GM12801 (cell line): ENCODE data around the gene UBALD2.

Experiments
- CTCF ChIP-seq: IDR thresholded peaks from one replicate; pipeline ENCODE4 v1.5.1; 2011; ENCODE audit warnings: control low read depth; ENCODE audit not compliant: insufficient read length; ENCODE audit errors: extremely low read depth

Gene UBALD2

GRCh38 chr17:76264755-76265623 lies at the start of gene UBALD2:
Gene UBALD2, plus strand, starts transcription at chr17:76265348. Its CDS starts 158 bp downstream, at chr17:76265506.
- no peak for TF ChIP-seq CTCF

DNA sequence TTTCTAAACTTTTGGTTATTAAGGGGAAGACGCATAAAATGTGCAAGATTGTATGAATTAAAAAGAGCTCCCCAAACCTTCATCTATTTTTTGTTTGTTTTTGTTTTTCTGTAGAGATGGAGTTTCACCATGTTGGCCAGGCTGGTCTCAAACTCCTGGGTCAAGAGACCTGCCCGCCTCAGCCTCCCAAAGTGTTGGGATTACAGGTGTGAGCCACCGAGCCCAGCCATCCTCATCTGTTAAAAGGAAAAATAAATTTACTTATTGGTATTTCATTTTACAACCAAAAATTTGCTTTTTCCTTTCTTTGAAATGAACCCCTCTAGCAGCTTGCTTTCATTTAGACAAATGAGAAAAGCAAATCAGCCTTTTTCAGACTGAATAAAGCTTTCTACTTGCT lies 48.1 kb upstream of the UBALD2 start:
- no peak for TF ChIP-seq CTCF

DNA sequence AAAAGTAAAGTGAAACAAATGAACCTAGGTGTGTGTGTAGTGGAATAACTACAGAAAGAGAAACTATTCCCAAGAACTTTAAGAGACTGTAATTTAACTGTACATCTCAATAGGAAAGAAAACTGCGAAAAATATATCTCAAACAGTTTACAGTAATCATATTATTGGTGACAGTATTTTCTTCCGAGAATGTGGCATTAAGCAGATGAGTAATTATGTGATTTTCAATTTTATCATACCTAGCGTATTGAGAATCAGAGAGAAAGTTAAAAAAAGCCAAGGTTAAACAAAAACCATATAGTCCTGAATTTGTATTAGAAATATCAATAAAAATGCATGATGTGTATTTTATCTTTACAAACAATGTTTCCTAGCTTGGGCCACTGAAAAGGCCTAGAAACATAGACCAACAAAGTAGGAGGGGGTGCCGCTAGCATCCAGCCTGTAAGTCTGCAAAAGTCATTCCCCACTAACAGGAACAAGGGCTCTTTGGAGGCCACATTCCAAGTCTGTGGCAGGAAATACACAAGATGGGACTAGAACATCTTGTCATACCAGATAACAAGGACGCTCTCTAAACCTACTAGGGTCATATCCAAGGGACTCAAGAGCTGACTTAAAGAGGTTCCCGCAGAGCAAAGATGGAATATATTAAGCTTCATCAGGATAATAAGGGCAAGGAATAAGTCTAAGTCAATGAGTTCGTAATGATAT lies 45.3 kb upstream of the UBALD2 start:
- no peak for TF ChIP-seq CTCF

DNA sequence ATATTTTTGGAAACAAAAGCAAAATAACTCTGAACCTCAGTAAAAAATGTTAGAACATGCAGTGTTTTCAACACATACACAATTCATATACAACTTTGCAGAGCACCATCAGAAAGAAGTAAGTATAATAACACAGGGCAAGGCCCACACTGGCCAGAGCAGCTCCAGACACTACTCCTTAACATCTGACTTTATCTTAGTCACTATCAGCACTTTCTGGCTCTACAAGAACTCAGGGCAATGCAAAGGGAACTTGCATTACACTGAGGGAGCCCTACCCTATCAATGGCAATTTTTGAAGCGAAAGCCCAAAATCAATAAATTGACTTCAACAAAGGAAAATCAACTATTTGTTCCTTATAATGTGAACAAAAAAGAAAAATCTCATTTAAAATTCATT lies 41.3 kb upstream of the UBALD2 start:
- no peak for TF ChIP-seq CTCF

DNA sequence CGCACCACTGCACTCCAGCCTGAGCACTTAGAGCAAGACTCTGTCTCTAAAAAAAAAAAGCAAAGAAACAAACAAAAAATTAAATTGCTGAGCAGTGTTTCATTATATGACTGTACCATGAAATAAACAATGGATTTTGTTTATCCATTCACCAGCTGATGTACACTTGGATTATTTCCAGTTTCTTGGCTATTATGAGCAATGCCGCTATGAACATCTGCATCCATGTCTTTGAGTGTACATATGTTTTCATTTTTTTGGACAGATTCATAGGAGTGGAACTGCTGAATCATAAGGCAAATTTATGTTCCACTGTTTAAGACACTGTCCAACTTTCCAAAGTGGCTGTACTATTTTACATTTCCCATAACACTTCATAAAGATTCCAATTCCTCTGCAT lies 32.8 kb upstream of the UBALD2 start:
- TF ChIP-seq CTCF, result no peak

DNA sequence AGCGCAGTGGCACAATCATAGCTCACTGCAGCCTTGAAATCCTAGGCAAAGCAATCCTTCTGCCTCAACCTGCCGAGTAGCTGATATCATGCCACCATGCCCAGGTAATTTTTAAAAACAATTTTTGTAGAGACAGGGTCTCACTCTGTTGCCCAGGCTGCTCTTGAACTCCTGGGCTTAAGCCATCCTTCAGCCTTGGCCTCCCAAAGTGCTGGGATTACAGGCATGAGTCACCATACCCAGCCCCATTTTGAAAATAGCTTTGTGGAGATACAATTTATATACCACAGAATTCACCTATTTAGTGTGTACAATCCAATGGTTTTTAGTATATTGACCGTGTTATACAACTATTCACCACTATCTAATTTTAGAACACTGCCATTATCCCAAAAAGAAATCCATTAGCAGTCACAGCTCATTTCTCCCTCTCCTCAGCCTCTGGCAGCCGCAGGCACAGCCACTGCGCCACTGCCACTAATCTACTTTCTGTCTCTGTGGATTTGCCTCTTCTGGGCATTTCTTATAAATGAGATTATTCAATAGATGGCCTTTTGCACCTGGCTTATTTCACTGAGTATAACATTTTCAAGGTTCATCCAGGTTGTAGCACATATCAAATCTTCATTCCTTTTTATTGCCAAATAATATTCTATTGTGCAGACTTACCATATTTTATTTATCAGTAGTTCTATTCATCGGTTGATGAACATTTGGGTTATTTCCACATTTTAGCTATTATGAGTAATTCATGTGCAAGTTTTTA lies 31.4 kb upstream of the UBALD2 start:
- no peak for TF ChIP-seq CTCF

- no peak for TF ChIP-seq CTCF
These were observed 30.8 kb upstream of the UBALD2 start for GRCh38 chr17:76234354-76234679.
